Activated B cell treated with CpG ODN at 0.5 μM for 24 hours (primary cell): ENCODE data around the gene TANC2. TPM values are rescaled to one million over a fixed set of nuclear protein-coding genes. Genes with fewer than 3 reads are reported as not detected.
A peak's percentile ranks its signal among the peaks of the same experiment; 100 is the strongest.

Experiments used
- ATAC-seq: fragments of 200-7000 bp; cut with Tn5 transposase; one replicate; pipeline ENCODE4 v1.10.0; 2021; ENCODE audit warnings: low read depth, mild to moderate bottlenecking, moderate library complexity
- CTCF ChIA-PET: fragments of 350-600 bp; sonication (Branson Sonifier 250); formaldehyde crosslinking; loops from one replicate; lab custom pipeline; 2021; ENCODE audit warnings: antibody characterized with exemption; lab: Charles Lee
- POLR2A ChIA-PET: fragments of 350-600 bp; sonication (Branson Sonifier 250); formaldehyde crosslinking; loops from one replicate; lab custom pipeline; 2021; ENCODE audit warnings: antibody characterized with exemption; lab: Charles Lee
- DNase-seq: peaks from one replicate; pipeline ENCODE4 v3.0.0; 2022
- H3K27ac Mint-ChIP-seq: one replicate; pipeline ENCODE4 v1.8.0; 2020; ENCODE audit warnings: mixed read lengths
- H3K27me3 Mint-ChIP-seq: one replicate; pipeline ENCODE4 v1.8.0; 2021; ENCODE audit warnings: mixed read lengths
- H3K36me3 Mint-ChIP-seq: one replicate; pipeline ENCODE4 v1.8.0; 2021; ENCODE audit warnings: low read depth, mixed read lengths
- H3K4me1 Mint-ChIP-seq: one replicate; pipeline ENCODE4 v1.8.0; 2021; ENCODE audit warnings: mixed read lengths
- H3K4me3 Mint-ChIP-seq: one replicate; pipeline ENCODE4 v1.8.0; 2020; ENCODE audit warnings: mild to moderate bottlenecking, mixed read lengths
- H3K9me3 Mint-ChIP-seq: one replicate; pipeline ENCODE4 v1.8.0; 2020; ENCODE audit warnings: mixed read lengths
- CTCF ChIP-seq: fragments of 200-600 bp; IDR thresholded peaks from one replicate; pipeline ENCODE4 v1.8.0; 2022; ENCODE audit warnings: antibody characterized with exemption, mild to moderate bottlenecking
- intact Hi-C: fragments of 100-400 bp; cut with micrococcal nuclease; formaldehyde crosslinking; loops from one replicate; pipeline ENCODE4 v1.15.1; 2024
- total RNA-seq: library from RNA; stranded (reverse); gene quantifications from 2 replicates; pipeline ENCODE4 v1.2.3, GENCODE V29; 2022

TANC2 gene
- total RNA-seq, 1 donor from 2014 or later, result 17.2 TPM

DNA sequence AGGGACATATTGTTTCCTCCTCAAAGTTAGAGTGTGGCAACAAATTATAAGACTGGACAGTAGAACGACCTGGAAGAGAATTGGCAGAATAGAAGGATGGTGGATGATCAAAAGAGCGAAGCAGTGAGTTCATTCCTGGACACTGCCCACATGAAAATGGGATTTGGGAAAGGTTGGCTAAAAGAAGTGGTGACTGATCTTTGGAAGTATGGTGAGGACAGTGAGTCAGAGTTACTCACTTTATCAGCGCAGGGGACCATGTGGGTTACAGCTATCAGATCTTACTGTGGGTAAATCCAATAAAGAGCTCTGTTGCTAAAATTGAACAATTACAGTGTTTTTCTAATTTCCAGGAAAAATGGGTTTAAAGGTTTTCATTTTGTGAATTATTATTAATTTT, 2.7 kb upstream of the TANC2 start:
- ATAC-seq (no peak), DNase-seq (no peak)
- CTCF ChIA-PET, result no interaction called here
- Mint-ChIP-seq H3K36me3 (peaks cover 3% of the 10 kb centered on the region), H3K27me3 (peaks cover 3% of the 10 kb centered on the region), H3K9me3 (no peaks in the 10 kb centered on the region), H3K4me1 (peaks cover 21% of the 10 kb centered on the region), H3K4me3 (no peak overlapping the region), H3K27ac (no peak overlapping the region)
- no peak for TF ChIP-seq CTCF
- intact Hi-C loops, result loop anchor here (10.0 kb wide), 2 partner anchors 478 to 662 kb away; partner anchors contain the start of gene MAP3K3
- POLR2A ChIA-PET, result no interaction called here

GRCh38 chr17:62964506-62964905, 1.5 kb upstream of the TANC2 start:
- CTCF ChIA-PET, result no interaction called here

DNA sequence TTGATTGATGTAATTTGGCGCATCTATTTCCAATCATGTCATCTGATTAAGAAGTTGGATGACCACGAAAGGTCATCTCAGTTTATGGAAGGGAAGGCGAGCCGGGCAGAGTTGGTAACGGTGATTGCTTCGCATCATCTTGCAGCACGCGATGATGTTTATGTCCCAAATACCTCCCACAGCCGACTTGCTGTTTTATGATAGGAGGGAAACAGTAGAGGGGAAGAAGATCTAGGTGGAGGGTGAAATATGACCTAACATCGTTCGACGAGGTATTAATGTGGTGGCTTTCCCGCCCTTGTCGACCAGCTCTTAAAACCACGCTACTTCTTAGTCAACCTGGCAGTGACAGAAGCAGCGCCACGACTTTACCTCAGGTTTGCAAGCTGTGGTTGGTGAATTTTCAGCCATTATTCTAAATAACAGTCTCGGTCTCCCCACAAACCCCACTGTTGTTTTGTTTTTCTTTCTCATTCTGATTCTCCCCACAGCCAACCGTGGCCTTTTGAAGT, 805 bp upstream of the TANC2 start:
- intact Hi-C loops, result loop anchor here (5.0 to 10.0 kb wide), 4 partner anchors 480 to 1103 kb away; partner anchors contain the start of genes BRIP1, DCAF7 and MAP3K3
- CTCF ChIA-PET, result interaction anchor here (0.7 to 1.2 kb wide), 2 partner anchors 261 to 294 kb away, joined by 3 read pairs; no protein-coding TSS in a partner anchor
- Mint-ChIP-seq H3K27me3 (peaks cover 3% of the 10 kb centered on the region), H3K4me3 (peak overlapping the region; percentile 93), H3K4me1 (peaks cover 25% of the 10 kb centered on the region), H3K9me3 (no peaks in the 10 kb centered on the region), H3K36me3 (peaks cover 3% of the 10 kb centered on the region), H3K27ac (peak overlapping the region; percentile 92)
- POLR2A ChIA-PET, result interaction anchor here (0.7 to 1.4 kb wide), 2 partner anchors 656 to 755 kb away, joined by 3 read pairs; no protein-coding TSS in a partner anchor
- no peak for ATAC-seq
- TF ChIP-seq CTCF, result no peak
- no peak for DNase-seq

More at GRCh38 chr17:62964506-62964905, 1.5 kb upstream of the TANC2 start:
- peaks cover 3% of the 10 kb centered on the region for H3K27me3 Mint-ChIP-seq
- ATAC-seq, result no peak
- no peak for TF ChIP-seq CTCF
- POLR2A ChIA-PET, result no interaction called here
- intact Hi-C loops, result loop anchor here (10.0 kb wide), 2 partner anchors 480 to 660 kb away; partner anchors contain the start of gene MAP3K3
- peaks cover 25% of the 10 kb centered on the region for H3K4me1 Mint-ChIP-seq
- no peak overlapping the region for H3K27ac Mint-ChIP-seq
- H3K36me3 Mint-ChIP-seq, result peaks cover 3% of the 10 kb centered on the region
- H3K4me3 Mint-ChIP-seq, result no peak overlapping the region
- no peaks in the 10 kb centered on the region for H3K9me3 Mint-ChIP-seq
- DNase-seq, result no peak

- Mint-ChIP-seq H3K9me3 (no peaks in the 10 kb centered on the region), H3K27me3 (peaks cover 4% of the 10 kb centered on the region), H3K4me1 (peaks cover 25% of the 10 kb centered on the region), H3K27ac (peak overlapping the region; percentile 57), H3K36me3 (peaks cover 3% of the 10 kb centered on the region), H3K4me3 (peak overlapping the region; percentile 81)
- ATAC-seq (peak; percentile 58), DNase-seq (no peak)
- TF ChIP-seq CTCF, result no peak
- CTCF ChIA-PET, result interaction anchor here (1.2 kb wide), 1 partner anchor 262 kb away, joined by 3 read pairs; no protein-coding TSS in a partner anchor
- intact Hi-C loops, result loop anchor here (5.0 to 10.0 kb wide), 4 partner anchors 482 to 1104 kb away; partner anchors contain the start of genes BRIP1, DCAF7 and MAP3K3
- POLR2A ChIA-PET, result interaction anchor here (0.6 kb wide), 1 partner anchor 953 kb away, joined by 7 read pairs; no protein-coding TSS in a partner anchor
These were observed 580 bp downstream of the TANC2 start for GRCh38 chr17:62966426-62967204.

DNA sequence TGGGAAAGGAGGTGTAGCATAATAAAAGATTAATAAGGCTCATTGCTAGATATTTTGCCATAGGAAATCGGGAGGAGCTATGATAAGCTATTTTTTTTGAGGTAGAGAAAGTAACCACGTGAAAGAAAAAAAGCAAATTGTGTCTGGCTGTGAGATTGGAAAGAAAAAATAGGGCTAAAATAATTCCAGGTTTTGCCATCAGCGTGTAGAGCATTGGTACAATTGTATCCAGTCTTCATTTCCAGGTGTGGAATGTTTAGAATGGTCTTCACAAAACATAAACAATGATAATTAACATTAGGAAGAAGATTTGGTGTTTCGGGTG, 1.1 kb downstream of the TANC2 start:
- ChIA-PET CTCF (no interaction called here), POLR2A (interaction anchor here (0.6 kb wide), 1 partner anchor 953 kb away, joined by 7 read pairs; no protein-coding TSS in a partner anchor)
- DNase-seq (no peak), ATAC-seq (no peak)
- intact Hi-C loops, result loop anchor here (5.0 to 10.0 kb wide), 4 partner anchors 482 to 1105 kb away; partner anchors contain the start of genes BRIP1, DCAF7 and MAP3K3
- Mint-ChIP-seq H3K9me3 (no peaks in the 10 kb centered on the region), H3K27ac (peak overlapping the region; percentile 57), H3K27me3 (peaks cover 4% of the 10 kb centered on the region), H3K36me3 (peaks cover 3% of the 10 kb centered on the region), H3K4me1 (peaks cover 25% of the 10 kb centered on the region), H3K4me3 (peak overlapping the region; percentile 81)
- no peak for TF ChIP-seq CTCF
